Lower lobe of right lung (tissue), 2 donors: ENCODE results near the gene RPL39L. TPM values are rescaled to one million over a fixed set of nuclear protein-coding genes. Genes with fewer than 3 reads are reported as not detected.

Source experiments
- ATAC-seq, 2 donors: fragments of 200-7000 bp; cut with Tn5 transposase; one replicate each; pipeline ENCODE4 v1.9.1; 2020 to 2022; ENCODE audit warnings: mild to moderate bottlenecking in 2 of 2, moderate library complexity in 2 of 2
- DNase-seq: peaks from one replicate; pipeline ENCODE4 v3.0.0-alpha.2; 2020
- H3K27ac ChIP-seq: fragments of 200-600 bp; one replicate; pipeline ENCODE4 v1.8.0; 2022
- H3K27me3 ChIP-seq: fragments of 200-600 bp; one replicate; pipeline ENCODE4 v1.8.0; 2022; ENCODE audit warnings: low read depth
- H3K36me3 ChIP-seq: fragments of 200-600 bp; one replicate; pipeline ENCODE4 v1.8.0; 2022; ENCODE audit warnings: mild to moderate bottlenecking
- H3K4me1 ChIP-seq: fragments of 200-600 bp; one replicate; pipeline ENCODE4 v1.8.0; 2022
- H3K4me3 ChIP-seq: fragments of 200-600 bp; one replicate; pipeline ENCODE4 v1.8.0; 2022; ENCODE audit warnings: mild to moderate bottlenecking
- H3K9me3 ChIP-seq: fragments of 200-600 bp; one replicate; pipeline ENCODE4 v1.8.0; 2022
- intact Hi-C: fragments of 100-400 bp; cut with DNase I; formaldehyde crosslinking; loops from one replicate; pipeline ENCODE4 v1.11.0; 2022
- total RNA-seq: library from RNA; stranded (reverse); fragmentation: NEBNext Ultra II Directional; extraction: Animal tissue kit (Norgen Biotek cat#: 25700); gene quantifications from one replicate; pipeline ENCODE4 v1.2.1, GENCODE V29; 2021
- TF ChIP-seq, protein P1 (sequence below): fragments of 200-600 bp; IDR thresholded peaks from one replicate; pipeline ENCODE4 v1.8.0; 2022; ENCODE audit warnings: antibody characterized with exemption, mild to moderate bottlenecking
- donor health status: DM: no; HTN: yes; CAD: no; lungs with severe emphysema.

RPL39L gene
- total RNA-seq, 1 donor from 2014 or later, result 4.8 TPM

DNA sequence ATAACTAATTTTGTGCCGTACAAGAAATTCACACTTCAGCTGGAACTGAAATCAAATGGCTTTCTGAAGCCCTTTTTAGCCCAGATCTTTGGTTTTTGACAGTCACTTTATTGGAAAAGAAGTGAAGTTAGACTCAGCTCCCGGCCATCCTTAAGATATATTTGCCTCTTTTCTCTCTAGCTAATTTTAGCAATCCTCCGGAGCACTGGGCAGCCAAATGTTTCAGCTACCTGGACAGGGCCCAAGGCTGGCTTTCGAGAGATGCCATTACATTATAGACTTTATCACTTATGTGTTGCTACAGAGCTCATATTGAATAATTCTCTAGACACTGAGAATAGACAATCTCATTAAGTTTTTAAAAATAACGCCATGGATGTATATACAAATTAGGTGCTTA lies 28.5 kb upstream of the RPL39L start:
- no peak for DNase-seq
- H3K27me3 ChIP-seq, result no peaks in the 10 kb centered on the region
- H3K4me1 ChIP-seq, result no peaks in the 10 kb centered on the region
- H3K9me3 ChIP-seq, result no peaks in the 10 kb centered on the region
- H3K36me3 ChIP-seq, result no peaks in the 10 kb centered on the region
- H3K27ac ChIP-seq, result no peak overlapping the region
- intact Hi-C loops, result no loop called here
- TF ChIP-seq, protein P1, sequence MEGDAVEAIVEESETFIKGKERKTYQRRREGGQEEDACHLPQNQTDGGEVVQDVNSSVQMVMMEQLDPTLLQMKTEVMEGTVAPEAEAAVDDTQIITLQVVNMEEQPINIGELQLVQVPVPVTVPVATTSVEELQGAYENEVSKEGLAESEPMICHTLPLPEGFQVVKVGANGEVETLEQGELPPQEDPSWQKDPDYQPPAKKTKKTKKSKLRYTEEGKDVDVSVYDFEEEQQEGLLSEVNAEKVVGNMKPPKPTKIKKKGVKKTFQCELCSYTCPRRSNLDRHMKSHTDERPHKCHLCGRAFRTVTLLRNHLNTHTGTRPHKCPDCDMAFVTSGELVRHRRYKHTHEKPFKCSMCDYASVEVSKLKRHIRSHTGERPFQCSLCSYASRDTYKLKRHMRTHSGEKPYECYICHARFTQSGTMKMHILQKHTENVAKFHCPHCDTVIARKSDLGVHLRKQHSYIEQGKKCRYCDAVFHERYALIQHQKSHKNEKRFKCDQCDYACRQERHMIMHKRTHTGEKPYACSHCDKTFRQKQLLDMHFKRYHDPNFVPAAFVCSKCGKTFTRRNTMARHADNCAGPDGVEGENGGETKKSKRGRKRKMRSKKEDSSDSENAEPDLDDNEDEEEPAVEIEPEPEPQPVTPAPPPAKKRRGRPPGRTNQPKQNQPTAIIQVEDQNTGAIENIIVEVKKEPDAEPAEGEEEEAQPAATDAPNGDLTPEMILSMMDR, result no peak
- no peak overlapping the region for H3K4me3 ChIP-seq
- ATAC-seq, result no peak

DNA sequence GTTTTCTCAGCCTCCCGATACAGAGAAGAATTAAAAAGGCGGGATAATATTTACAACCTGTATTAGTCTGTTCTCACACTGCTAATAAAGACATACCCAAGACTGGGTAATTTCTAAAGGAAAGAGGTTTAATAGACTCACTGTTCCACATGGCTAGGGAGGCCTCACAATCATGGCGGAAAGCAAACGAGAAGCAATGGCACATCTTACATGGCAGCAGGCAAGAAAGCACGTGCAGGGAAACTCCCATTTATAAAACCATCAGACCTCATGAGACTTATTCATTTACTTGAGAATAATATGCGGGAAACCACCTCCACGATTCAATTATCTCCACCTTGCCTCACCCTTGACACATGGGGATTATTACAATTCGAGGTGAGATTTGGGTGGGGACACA lies 27.5 kb upstream of the RPL39L start:
- Histone ChIP-seq H3K9me3 (no peaks in the 10 kb centered on the region), H3K27me3 (no peaks in the 10 kb centered on the region), H3K4me1 (no peaks in the 10 kb centered on the region), H3K27ac (no peak overlapping the region), H3K36me3 (no peaks in the 10 kb centered on the region), H3K4me3 (no peak overlapping the region)
- DNase-seq (no peak), ATAC-seq (no peak)
- intact Hi-C loops, result no loop called here
- TF ChIP-seq, protein P1, result no peak

DNA sequence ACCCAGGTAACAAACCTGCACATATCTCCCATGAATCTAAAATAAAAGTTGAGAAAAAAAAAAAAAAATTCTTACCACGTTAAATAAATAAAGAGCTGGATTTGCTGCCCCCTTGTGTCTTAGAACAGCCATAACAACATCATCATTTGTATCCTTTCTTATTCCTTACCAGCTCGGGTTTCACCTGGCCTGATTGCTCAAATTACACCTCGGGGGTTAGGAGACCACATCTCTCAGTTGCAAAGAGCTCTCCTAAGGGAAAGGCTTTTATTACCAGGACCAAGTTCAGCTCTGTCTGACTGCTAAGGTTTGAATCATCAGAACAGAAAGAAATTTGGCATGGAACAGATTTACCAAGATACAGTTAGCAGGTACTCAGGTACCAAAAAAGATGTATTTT lies 25.8 kb upstream of the RPL39L start:
- H3K36me3 ChIP-seq, result no peaks in the 10 kb centered on the region
- no peaks in the 10 kb centered on the region for H3K4me1 ChIP-seq
- ATAC-seq (peak; percentile 52 to 70), DNase-seq (no peak)
- no peak overlapping the region for H3K4me3 ChIP-seq
- intact Hi-C loops, result no loop called here
- H3K27ac ChIP-seq, result no peak overlapping the region
- H3K9me3 ChIP-seq, result no peaks in the 10 kb centered on the region
- TF ChIP-seq, protein P1, result peak; percentile 78
- H3K27me3 ChIP-seq, result no peaks in the 10 kb centered on the region

DNA sequence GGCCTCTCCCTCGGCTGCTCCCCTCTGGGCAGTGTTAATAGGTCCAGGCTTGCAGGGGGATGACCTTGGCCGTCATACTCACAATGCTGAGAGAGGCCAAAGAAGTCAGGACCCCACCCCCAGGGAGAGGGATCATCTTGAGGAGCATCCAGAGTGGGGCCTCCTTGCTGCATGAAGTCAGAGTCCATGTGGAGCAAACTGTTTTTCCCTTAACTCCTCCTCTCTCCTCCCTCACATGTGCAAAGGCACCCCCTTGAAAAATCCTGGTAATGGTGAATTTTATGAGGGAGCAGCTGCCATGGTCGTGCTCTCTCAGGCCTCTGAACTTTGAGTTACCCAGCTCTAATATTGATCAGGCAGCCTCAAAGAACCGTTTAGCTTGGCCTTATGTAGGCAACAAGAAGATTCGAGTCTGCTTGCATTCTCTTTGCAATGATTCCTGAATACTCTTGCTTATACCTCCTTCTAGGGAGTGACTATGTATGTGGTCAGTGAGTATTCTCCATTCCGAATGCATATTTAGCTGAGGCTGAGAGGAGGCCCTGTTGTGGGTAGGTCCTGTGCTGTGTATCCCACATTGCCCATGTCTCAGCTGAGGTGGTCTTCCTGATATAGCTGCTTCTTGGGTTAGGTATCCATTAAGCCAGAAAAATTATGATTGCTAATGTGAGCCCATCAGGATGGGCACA lies 23.1 kb upstream of the RPL39L start:
- DNase-seq, result no peak
- Histone ChIP-seq H3K4me3 (no peak overlapping the region), H3K4me1 (no peaks in the 10 kb centered on the region), H3K27ac (no peak overlapping the region), H3K9me3 (no peaks in the 10 kb centered on the region), H3K27me3 (no peaks in the 10 kb centered on the region), H3K36me3 (no peaks in the 10 kb centered on the region)
- intact Hi-C loops, result no loop called here
- no peak for ATAC-seq
- TF ChIP-seq, protein P1, result no peak

DNA sequence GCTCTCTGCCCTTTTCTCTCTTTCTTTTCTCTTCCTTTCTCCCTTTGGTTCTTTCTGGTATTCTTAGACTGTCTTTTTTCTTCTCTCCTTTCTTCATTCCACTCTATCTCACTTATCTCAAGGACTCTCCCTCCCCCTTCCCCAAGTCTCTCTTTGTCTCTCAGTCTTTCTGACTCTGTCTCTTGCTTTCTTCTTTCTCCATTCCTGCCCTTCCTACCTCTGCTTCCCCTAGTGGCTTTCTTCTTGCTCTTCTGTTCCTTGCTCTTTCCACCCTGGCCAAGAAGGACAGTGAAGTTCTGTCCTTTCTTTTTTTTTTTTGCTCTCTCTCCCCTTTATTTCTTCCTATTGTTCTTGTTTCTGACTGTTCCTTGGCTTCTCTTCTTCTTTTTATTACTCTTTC lies 22.3 kb upstream of the RPL39L start:
- DNase-seq (no peak), ATAC-seq (no peak)
- no peak overlapping the region for H3K4me3 ChIP-seq
- no peaks in the 10 kb centered on the region for H3K27me3 ChIP-seq
- TF ChIP-seq, protein P1, result no peak
- H3K27ac ChIP-seq, result no peak overlapping the region
- no peaks in the 10 kb centered on the region for H3K4me1 ChIP-seq
- no peaks in the 10 kb centered on the region for H3K36me3 ChIP-seq
- H3K9me3 ChIP-seq, result no peaks in the 10 kb centered on the region
- intact Hi-C loops, result no loop called here
